Type B pancreatic cell (in vitro differentiated cells): Measurements from ENCODE around the gene KCMF1. TPM values are rescaled to one million over a fixed set of nuclear protein-coding genes. Genes with fewer than 3 reads are reported as not detected.

ENCODE experiments used
- DNase-seq: peaks from one replicate; pipeline ENCODE4 v3.0.0; 2021; ENCODE audit warnings: mixed read lengths; ENCODE audit not compliant: unreplicated experiment; ENCODE audit errors: extremely low spot score
- H3K27ac Mint-ChIP-seq: 2 replicates; pipeline ENCODE4 v1.8.0; 2021; ENCODE audit warnings: mild to moderate bottlenecking, mixed read lengths
- H3K27me3 Mint-ChIP-seq: 2 replicates; pipeline ENCODE4 v1.8.0; 2021; ENCODE audit warnings: mixed read lengths
- H3K36me3 Mint-ChIP-seq: 2 replicates; pipeline ENCODE4 v1.8.0; 2021; ENCODE audit warnings: mixed read lengths
- H3K4me1 Mint-ChIP-seq: one replicate; pipeline ENCODE4 v1.8.0; 2021; ENCODE audit warnings: mixed read lengths; ENCODE audit not compliant: unreplicated experiment
- H3K4me3 Mint-ChIP-seq: 2 replicates; pipeline ENCODE4 v1.8.0; 2021; ENCODE audit warnings: mild to moderate bottlenecking, mixed read lengths
- H3K9me3 Mint-ChIP-seq: 2 replicates; pipeline ENCODE4 v1.8.0; 2021; ENCODE audit warnings: mixed read lengths
- total RNA-seq: library from RNA; stranded (reverse); gene quantifications from 2 replicates; pipeline ENCODE4 v1.2.1, GENCODE V29; 2021; ENCODE audit warnings: low replicate concordance
- TF ChIP-seq, protein P1 (sequence below): fragments of 200-600 bp; sonication (generic); conservative IDR thresholded peaks from 2 replicates; pipeline ENCODE4 v1.5.0; 2021; ENCODE audit warnings: antibody characterized with exemption, mild to moderate bottlenecking

The KCMF1 gene
- total RNA-seq, 1 donor from 2014 or later: 62.2 TPM

DNA sequence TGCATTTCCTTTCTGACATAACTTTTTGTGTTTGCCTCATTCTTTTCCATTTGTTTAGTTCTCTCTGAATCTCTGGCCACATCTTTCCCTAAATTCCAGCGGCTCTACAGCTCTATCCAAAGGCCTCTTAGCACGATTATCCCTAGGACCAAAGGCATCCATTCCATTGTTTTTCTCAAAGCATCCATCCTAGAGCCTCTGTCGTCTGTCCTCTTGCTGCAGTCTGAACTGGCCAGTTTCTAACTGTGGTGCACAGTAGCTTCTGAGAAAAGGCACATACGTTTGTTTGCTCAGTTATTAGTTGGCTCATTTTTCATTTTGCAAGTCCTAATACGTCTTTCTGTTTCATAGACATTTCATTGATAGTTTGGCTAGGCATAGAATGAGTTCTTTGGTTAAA, 116.6 kb downstream of the KCMF1 start:
- Mint-ChIP-seq H3K36me3 (no peaks in the 10 kb centered on the region), H3K9me3 (no peaks in the 10 kb centered on the region), H3K27ac (no peak overlapping the region), H3K27me3 (peaks cover 16% of the 10 kb centered on the region), H3K4me1 (no peaks in the 10 kb centered on the region), H3K4me3 (no peak overlapping the region)
- DNase-seq: no peak
- TF ChIP-seq, protein P1, sequence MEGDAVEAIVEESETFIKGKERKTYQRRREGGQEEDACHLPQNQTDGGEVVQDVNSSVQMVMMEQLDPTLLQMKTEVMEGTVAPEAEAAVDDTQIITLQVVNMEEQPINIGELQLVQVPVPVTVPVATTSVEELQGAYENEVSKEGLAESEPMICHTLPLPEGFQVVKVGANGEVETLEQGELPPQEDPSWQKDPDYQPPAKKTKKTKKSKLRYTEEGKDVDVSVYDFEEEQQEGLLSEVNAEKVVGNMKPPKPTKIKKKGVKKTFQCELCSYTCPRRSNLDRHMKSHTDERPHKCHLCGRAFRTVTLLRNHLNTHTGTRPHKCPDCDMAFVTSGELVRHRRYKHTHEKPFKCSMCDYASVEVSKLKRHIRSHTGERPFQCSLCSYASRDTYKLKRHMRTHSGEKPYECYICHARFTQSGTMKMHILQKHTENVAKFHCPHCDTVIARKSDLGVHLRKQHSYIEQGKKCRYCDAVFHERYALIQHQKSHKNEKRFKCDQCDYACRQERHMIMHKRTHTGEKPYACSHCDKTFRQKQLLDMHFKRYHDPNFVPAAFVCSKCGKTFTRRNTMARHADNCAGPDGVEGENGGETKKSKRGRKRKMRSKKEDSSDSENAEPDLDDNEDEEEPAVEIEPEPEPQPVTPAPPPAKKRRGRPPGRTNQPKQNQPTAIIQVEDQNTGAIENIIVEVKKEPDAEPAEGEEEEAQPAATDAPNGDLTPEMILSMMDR: no peak

DNA sequence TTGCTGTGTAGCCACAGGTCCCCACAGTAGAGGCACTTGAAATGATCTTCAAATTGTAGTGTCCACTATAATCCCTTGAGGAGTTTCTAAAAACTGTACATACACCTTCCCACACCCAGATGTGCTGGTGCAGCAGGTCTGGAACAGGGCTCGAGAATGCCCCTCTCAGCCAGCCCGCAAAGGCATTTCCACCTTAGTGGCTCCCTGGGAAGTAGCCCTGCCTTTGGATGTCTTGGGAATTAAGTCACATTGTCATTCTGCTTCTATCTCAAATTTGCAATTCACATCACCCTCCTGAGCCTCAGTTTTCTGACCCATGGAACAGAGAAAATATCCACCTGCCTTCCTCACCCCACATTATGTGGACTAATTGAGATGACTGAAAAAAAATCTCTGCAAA, 118.0 kb downstream of the KCMF1 start:
- H3K9me3 Mint-ChIP-seq: no peaks in the 10 kb centered on the region
- H3K36me3 Mint-ChIP-seq: no peaks in the 10 kb centered on the region
- peaks cover 9% of the 10 kb centered on the region for H3K27me3 Mint-ChIP-seq
- H3K4me1 Mint-ChIP-seq: no peaks in the 10 kb centered on the region
- H3K4me3 Mint-ChIP-seq: no peak overlapping the region
- DNase-seq: no peak
- H3K27ac Mint-ChIP-seq: no peak overlapping the region
- TF ChIP-seq, protein P1: no peak

DNA sequence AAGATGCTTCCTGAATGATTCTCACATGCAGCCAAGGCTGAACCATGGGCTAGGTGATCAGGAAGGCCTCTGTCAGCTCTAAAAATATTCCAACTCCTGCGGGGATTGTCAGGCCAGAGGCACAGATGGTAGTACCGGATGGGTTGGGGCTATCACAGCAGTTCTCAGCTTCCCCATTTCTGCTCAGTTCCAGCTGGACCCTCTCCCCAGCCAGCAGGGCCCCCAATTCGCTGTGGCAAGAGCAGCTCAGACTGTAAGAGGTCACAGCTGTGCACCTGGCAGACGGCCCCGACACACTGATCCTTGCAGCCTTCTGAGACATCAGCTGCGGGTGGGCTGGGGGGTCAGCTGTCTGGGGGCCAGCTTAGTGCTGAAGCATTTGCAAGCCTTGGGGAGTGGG, 118.6 kb downstream of the KCMF1 start:
- H3K4me3 Mint-ChIP-seq: no peak overlapping the region
- no peak for DNase-seq
- TF ChIP-seq, protein P1: no peak
- H3K36me3 Mint-ChIP-seq: no peaks in the 10 kb centered on the region
- H3K9me3 Mint-ChIP-seq: no peaks in the 10 kb centered on the region
- no peak overlapping the region for H3K27ac Mint-ChIP-seq
- no peaks in the 10 kb centered on the region for H3K4me1 Mint-ChIP-seq
- H3K27me3 Mint-ChIP-seq: peaks cover 4% of the 10 kb centered on the region

DNA sequence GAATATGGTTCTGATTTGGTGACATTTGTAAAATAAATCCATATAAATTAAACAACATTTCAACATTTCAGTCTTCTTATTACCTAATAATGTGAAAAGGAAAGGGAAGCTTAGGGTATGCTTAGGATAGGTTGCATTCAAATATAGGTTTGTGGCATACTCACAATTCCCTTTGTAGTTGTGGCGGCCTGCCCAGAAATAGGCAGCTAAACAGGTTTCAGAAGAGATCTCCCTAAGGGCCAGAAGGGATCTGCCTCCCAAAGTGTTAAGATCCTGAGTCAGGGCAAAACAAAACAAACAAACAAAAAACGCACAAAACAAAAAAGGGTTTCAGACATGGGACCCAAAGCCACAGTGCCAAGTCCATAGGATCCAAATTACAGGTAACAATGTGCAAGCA, 120.9 kb downstream of the KCMF1 start:
- Mint-ChIP-seq H3K27me3 (no peaks in the 10 kb centered on the region), H3K27ac (no peak overlapping the region), H3K9me3 (no peaks in the 10 kb centered on the region), H3K4me1 (no peaks in the 10 kb centered on the region), H3K36me3 (no peaks in the 10 kb centered on the region), H3K4me3 (no peak overlapping the region)
- DNase-seq: no peak
- TF ChIP-seq, protein P1: no peak

DNA sequence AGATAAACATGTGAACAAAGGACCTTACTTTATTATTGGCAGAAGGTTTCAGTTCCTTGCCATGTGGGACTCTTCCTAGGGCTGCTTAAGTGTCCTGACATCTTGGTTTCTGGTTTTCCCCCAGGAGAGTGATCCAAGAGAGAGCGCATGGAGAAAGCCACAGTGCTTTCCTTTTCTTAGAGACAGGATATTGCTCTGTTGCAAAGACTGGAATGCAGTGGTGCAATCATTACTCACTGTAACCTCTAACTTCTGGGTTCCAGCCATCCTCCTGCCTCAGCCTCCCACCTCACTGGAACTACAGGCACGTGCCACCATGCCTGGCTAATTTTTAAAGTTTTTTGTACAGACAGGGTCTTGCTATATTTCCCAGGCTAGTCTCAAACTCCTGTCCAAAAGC, 124.1 kb downstream of the KCMF1 start:
- no peaks in the 10 kb centered on the region for H3K36me3 Mint-ChIP-seq
- H3K9me3 Mint-ChIP-seq: no peaks in the 10 kb centered on the region
- H3K27ac Mint-ChIP-seq: no peak overlapping the region
- no peak for DNase-seq
- TF ChIP-seq, protein P1: no peak
- no peaks in the 10 kb centered on the region for H3K4me1 Mint-ChIP-seq
- peaks cover 4% of the 10 kb centered on the region for H3K27me3 Mint-ChIP-seq
- H3K4me3 Mint-ChIP-seq: no peak overlapping the region

DNA sequence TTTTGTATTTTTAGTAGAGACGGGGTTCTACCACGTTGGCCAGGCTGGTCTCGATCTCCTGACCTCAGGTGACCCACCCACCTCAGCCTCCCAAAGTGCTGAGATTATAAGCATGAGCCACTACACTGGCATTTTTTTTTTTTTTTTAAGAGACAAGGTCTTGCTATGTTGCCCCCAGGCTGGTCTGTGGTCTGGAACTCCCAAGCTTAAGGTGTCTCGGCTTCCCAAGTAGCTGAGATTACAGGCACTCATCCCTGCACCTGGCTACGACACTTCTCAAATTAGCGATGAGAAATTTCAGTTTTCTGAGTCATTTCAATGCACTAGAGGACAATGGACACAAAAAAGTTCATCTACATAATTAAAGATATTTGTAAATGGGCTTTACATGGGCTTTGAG, 125.7 kb downstream of the KCMF1 start:
- Mint-ChIP-seq H3K4me1 (no peaks in the 10 kb centered on the region), H3K27ac (no peak overlapping the region), H3K9me3 (no peaks in the 10 kb centered on the region), H3K27me3 (peaks cover 6% of the 10 kb centered on the region), H3K36me3 (no peaks in the 10 kb centered on the region), H3K4me3 (no peak overlapping the region)
- TF ChIP-seq, protein P1: no peak
- no peak for DNase-seq
